NCI-H774 (cell line): Measurements from ENCODE around the gene ABCD1.
"Not testable (repeated sequence)": the region's sequence is repeated elsewhere in the genome, so short reads cannot be mapped to it uniquely, and the experiment has no call there.

Experiments used
- DNase-seq: peaks from one replicate; lab custom pipeline; 2025; lab: John Stamatoyannopoulos, UW

Gene ABCD1

DNA sequence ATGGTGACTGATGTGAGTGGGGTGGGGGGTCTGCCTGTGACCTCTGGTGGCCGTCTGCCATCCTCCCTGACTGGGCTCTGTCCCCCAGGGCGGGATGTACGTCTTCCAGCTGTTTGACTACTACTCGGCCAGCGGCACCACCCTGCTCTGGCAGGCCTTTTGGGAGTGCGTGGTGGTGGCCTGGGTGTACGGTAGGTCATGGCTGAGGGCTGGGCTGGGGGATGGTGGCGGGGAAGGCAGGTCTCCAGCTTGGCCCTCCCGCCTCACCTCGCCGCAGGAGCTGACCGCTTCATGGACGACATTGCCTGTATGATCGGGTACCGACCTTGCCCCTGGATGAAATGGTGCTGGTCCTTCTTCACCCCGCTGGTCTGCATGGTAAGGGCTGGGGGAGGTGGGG, 30.4 kb upstream of the ABCD1 start:
- not testable (repeated sequence) for DNase-seq

DNA sequence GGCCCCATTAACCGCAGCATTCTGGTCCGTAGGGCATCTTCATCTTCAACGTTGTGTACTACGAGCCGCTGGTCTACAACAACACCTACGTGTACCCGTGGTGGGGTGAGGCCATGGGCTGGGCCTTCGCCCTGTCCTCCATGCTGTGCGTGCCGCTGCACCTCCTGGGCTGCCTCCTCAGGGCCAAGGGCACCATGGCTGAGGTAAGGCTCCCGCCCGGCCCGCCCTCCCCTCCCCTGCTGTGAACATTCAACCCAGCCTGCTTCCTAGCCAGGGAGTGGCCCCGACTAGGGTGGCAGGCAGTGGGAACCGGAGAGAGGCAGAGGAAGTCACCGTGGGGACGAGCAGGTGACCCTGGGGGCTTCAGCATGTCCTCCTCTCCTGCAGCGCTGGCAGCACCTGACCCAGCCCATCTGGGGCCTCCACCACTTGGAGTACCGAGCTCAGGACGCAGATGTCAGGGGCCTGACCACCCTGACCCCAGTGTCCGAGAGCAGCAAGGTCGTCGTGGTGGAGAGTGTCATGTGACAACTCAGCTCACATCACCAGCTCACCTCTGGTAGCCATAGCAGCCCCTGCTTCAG, 29.9 kb upstream of the ABCD1 start:
- no peak for DNase-seq

GRCh38 chrX:153696100-153696499, 28.6 kb upstream of the ABCD1 start:
- no peak for DNase-seq

DNA sequence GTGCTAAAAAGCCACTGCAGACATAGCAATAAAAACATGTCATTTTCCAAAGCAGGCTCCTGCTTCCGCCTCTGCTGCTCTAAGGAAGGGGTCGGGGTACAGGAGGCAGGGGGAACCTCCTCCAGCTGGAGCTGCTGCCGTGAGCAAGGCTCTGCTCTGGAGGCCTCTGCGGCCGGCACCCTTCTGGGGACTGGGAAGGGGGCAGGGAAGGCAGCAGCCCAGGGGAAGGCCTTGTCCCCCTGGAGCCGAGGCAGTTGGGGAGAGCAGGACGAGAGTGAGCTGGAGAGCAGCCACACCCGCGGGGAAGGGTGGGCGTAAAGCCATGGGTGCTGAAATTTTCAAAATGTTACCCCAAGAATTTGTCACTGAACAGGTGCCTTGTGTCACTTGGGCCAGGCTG, 28.1 kb upstream of the ABCD1 start:
- DNase-seq: not testable (repeated sequence)

DNA sequence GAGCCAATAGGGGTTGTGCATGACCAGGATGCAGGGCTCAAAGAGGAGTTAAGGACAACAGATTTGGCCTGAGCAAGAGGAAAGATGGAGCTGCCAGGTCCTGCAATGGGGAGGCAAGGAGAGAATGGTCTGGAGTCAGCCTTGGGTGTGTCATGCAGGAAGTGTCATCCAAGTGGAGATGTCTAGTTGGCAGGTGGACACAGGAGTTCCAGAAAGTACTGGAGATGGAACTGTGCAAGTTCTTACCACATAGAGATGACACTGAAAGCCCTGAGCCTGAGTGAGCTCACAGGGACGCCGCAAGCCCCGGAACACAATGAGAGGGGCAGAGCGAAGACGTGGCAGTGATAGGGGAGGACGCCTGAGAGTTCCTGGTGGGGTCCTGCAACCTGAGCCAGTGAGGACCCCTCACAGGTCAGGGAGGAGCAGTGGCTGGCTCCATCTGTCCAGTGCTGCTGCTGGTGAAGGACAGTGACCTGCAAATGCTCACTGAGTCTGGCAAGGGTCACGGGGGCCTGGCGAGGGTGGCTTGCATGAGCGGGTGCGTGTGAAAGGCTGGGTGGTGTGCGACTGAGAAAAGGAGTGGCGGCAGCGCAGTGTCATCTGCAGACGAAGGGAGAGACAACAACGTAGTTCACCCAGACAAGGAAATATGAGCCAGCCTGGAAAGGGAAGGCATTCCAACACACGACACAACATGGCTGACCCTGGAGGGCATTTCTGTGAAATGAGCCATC, 27.5 kb upstream of the ABCD1 start:
- DNase-seq: not testable (repeated sequence)

DNA sequence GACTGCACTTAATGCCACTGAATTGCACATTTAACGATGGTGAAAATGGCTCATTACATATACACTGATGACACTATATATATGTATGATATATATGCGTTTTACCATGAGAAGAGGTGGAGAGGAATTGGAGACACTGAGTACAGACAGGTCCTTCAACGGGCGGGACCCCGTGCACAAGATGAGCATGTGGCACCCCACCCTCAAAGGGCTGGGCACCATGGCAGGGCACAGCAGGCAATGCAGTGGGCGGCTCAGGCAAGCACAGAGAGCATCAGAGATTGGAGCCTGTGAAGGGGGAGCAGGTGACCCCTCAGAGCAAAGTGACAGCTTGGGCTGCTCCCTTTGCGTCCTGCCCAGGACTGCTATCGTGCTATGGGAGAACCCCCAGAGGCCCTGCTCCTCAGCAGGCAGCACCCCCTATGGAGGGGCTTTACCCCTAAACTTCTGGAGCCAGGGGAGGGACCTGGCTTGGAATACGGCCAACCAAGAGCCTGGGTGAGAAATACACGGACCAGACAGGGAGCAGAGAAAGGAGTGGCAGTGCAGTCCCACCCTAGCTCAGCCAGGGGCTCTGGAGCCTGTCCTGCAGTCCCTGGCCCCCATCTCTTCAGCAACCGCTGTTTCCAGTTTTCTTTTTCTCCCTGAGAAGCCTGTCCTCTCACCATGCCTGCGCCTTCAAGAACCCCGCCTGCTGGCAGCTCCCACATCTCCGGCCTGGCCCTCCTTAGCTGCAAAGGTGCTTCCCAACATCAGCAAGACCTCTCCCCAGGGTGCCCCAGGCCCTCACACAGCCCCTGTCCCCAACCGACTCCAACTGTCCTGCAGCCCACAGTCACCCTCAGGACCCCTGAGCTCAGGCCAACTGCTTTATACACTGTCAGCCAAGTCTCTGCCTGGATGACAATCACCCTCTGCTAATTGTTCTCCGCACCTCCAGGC, 26.5 kb upstream of the ABCD1 start:
- DNase-seq: no peak

- not testable (repeated sequence) for DNase-seq
Observed at GRCh38 chrX:153699210-153699783, 25.4 kb upstream of the ABCD1 start.

DNA sequence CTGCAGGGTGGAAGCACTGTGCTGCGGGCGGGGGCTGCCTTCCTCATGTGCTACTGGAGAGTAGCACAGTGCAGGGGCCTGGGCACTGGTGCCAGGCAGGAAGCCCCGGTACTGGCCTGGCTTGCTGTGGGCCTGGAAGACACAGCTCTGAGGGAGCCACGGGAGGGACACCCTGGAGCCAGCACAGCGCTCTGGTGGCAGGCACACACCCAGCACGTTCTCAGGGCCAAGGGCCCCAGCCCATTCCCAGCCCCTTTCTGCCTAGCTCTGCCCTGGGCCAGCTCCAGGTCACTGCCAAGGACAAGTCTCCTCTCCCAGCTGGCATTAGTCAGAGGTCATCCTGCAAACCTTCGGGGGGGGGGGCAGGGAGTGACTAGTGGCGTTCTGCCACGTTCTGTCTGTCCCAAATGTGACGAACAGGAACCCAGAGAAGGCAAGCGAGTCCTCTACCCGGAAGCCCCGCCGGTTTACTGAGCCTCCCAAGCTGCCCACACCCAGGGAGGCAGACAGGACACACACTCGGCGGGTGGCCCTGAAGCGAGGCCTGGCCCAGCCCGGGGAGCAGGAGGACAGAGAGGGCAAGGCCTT, 24.8 kb upstream of the ABCD1 start:
- DNase-seq: not testable (repeated sequence)

GRCh38 chrX:153700376-153700945, 24.2 kb upstream of the ABCD1 start:
- DNase-seq: no peak

GRCh38 chrX:153700967-153701366, 23.7 kb upstream of the ABCD1 start:
- DNase-seq: no peak

- DNase-seq: no peak
Observed at GRCh38 chrX:153701706-153702105, 22.9 kb upstream of the ABCD1 start.

- DNase-seq: no peak
Observed at GRCh38 chrX:153702336-153703035, 22.2 kb upstream of the ABCD1 start.

- no peak for DNase-seq
Observed at GRCh38 chrX:153703036-153703370, 21.7 kb upstream of the ABCD1 start.

DNA sequence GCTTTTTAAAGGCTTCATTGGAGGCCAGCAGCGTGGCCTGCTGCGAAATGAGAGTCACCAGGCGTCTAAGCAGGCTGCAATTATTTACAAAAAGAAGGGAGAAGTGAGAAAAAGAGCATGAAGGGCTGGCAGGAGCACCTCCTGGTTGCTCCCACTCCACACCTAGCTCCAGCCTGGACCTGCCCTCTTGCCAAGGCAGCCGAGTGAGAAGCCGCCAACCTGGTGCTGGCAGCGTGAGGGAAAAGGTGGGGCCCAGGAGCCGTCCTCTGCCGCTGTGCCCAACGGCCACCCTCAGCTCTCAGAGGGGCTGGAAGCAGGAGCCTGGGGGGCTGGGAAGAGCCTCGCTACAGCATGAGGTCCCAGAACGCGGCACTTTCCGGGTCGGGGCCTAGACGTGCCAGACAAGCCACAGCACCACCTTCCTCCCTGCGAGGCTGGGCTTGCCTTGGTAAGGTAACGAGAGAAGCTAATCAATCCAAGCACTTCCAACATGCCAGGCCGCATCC, 20.6 kb upstream of the ABCD1 start:
- no peak for DNase-seq

- DNase-seq: not testable (repeated sequence)
Observed at GRCh38 chrX:153704631-153705402, 19.8 kb upstream of the ABCD1 start.

GRCh38 chrX:153705403-153706060, 19.1 kb upstream of the ABCD1 start:
- not testable (repeated sequence) for DNase-seq

GRCh38 chrX:153706799-153707198, 17.9 kb upstream of the ABCD1 start:
- no peak for DNase-seq

DNA sequence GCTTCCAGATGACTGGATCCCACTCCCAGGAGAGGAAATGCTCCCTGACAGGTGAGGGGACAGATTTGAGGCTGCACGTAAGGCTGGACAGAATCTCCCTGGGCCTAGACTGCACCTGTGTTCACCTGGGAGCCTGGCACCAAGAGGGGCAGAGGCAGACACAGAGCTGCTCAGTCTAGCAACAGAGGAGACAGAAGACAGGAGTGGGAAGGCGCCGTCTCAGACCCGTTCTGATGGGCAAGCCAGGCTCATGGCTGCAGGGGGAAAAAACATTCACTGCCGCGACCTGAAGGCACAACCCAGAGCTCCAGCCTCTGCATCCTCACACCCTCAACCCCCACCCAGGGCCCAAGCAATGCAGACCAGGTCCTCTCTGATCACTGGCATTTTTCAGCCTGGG, 17.2 kb upstream of the ABCD1 start:
- no peak for DNase-seq

DNA sequence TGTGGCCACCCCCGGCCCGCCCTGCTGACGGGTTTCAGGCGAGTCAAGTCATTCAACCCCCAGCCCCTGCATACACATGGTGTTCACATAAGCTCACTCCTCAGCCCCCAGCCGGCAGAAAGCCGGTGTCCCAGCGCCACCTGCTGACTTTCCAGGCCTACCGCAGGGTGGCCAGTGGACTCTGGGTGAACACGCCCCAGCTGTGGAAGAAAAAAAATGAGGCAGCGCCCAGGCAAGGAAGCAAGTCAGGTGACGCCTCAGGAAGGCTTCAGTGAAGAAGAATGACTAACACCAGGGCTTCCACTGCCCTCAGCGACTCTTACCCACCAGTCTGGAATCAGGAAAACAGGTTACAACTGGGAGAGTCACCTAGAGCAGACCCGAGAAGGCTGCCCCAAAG, 16.2 kb upstream of the ABCD1 start:
- DNase-seq: no peak
